T-helper 22 cell (primary cell): ENCODE results near the gene BUD23.

Source experiments
- DNase-seq: peaks from one replicate; pipeline ENCODE4 v3.0.0-alpha.2; 2020; ENCODE audit warnings: low read depth

Gene BUD23

DNA sequence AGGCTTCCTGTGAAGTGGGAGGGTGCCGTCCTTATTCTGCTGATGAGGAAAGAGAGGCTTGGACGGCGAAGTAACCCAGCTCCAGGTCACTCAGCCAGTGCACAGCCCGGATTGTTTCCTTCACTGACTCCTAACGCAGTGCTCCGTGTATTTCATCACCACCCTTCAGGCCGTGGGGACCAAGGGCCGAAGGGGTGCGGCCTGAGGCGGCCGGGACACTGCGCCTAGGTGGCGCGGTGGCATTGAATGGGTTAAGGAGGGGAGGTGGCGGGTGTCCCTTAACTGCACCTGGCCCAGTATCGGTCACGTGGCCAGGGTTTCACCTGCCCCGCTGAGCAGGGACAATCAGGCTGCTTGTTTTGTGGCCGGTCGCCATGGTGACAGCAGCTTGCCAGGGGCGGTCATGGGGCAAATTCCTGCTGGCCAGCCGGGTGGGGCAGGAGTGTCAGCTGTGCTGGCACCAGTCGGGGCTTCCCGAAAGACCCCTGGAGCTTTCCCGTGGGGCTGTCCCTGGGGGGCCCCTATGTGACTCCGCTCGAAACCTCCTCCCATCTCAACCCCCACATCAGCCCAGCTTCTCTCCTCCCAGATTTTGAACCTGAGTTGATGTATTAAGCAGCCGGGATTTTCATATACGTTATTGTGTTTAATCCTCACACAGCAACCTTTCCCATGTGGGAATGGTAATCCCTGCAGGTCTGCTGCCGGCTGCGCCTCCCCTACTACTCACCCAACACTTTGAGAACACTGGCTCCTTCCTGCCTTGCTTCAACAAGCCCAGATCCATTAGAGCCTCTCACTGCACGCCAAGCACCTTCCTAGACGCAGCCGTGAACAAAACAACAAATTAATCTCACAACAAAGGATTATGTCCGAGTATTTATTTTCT, 59.6 kb downstream of the BUD23 start:
- no peak for DNase-seq

DNA sequence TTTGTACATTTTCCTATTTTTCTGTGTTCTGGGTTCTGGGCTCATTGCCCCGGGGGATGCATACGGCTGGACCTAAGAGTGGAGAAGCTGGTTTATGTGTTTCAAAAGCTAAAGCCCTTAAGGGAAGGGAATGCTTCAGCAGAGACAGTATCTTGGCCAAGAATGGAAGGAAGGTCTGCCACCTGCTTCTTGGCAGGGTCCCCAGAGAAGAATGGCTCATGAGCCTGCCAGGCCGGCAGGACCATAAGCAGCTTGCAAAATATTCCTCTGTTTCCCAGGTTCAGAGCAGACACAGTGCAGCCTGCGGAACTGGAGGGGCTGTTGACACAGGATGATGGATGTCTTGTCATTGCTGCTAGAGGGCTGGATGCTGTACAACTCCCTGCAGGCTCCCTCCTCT, 63.0 kb downstream of the BUD23 start:
- no peak for DNase-seq
